Astrocyte (in vitro differentiated cells and primary cell): Measurements from ENCODE around the gene CIDEC. TPM values are rescaled to one million over a fixed set of nuclear protein-coding genes. Genes with fewer than 3 reads are reported as not detected.

ENCODE experiments used
- DNase-seq: peaks from one replicate; pipeline ENCODE4 v3.0.0-alpha.2; 2010; ENCODE audit warnings: low read depth
- FAIRE-seq: peaks from 2 replicates; lab custom pipeline; 2011; peaks lifted over from hg19 to GRCh38; lab: Jason Lieb, UNC
- H2AFZ ChIP-seq: 2 replicates; pipeline ENCODE4 v1.6.0; 2012; ENCODE audit warnings: low read depth, low read length, inconsistent platforms
- H3K27ac ChIP-seq: 2 replicates; pipeline ENCODE4 v1.5.1; 2011; ENCODE audit warnings: low read depth, low read length, inconsistent platforms
- H3K27me3 ChIP-seq: 2 replicates; pipeline ENCODE4 v1.6.0; 2011; ENCODE audit warnings: low read length, inconsistent platforms; ENCODE audit not compliant: insufficient read depth
- H3K36me3 ChIP-seq: 2 replicates; pipeline ENCODE4 v1.5.1; 2011; ENCODE audit warnings: low read length, inconsistent platforms; ENCODE audit not compliant: insufficient read depth
- H3K4me1 ChIP-seq: 2 replicates; pipeline ENCODE4 v1.5.1; 2011; ENCODE audit warnings: low read length, inconsistent platforms; ENCODE audit not compliant: insufficient read depth
- H3K4me2 ChIP-seq: 2 replicates; pipeline ENCODE4 v1.6.0; 2012; ENCODE audit warnings: low read length, inconsistent platforms
- H3K4me3 ChIP-seq: 2 replicates; pipeline ENCODE4 v1.5.1; 2011; ENCODE audit warnings: low read depth, mild to moderate bottlenecking, low read length, inconsistent platforms; ENCODE audit not compliant: insufficient read depth
- H3K79me2 ChIP-seq: 2 replicates; pipeline ENCODE4 v1.6.0; 2012; ENCODE audit warnings: mild to moderate bottlenecking, low read length, inconsistent platforms; ENCODE audit not compliant: insufficient read depth
- H3K9ac ChIP-seq: 2 replicates; pipeline ENCODE4 v1.6.0; 2012; ENCODE audit warnings: mild to moderate bottlenecking, low read length, inconsistent platforms
- H3K9me3 ChIP-seq: 2 replicates; pipeline ENCODE4 v1.5.1; 2012; ENCODE audit warnings: low read depth, mild to moderate bottlenecking, low read length, inconsistent platforms; ENCODE audit not compliant: insufficient read depth
- H4K20me1 ChIP-seq: 2 replicates; pipeline ENCODE4 v1.6.0; 2012; ENCODE audit warnings: low read length, inconsistent platforms; ENCODE audit not compliant: insufficient read depth
- H3K27ac Mint-ChIP-seq: one replicate; pipeline ENCODE4 v1.8.0; 2021; ENCODE audit warnings: mild to moderate bottlenecking, mixed read lengths; ENCODE audit not compliant: unreplicated experiment
- H3K27me3 Mint-ChIP-seq: one replicate; pipeline ENCODE4 v1.8.0; 2021; ENCODE audit warnings: low read depth, mixed read lengths; ENCODE audit not compliant: unreplicated experiment
- H3K36me3 Mint-ChIP-seq: one replicate; pipeline ENCODE4 v1.8.0; 2021; ENCODE audit warnings: low read depth, mixed read lengths; ENCODE audit not compliant: unreplicated experiment
- H3K4me1 Mint-ChIP-seq: one replicate; pipeline ENCODE4 v1.8.0; 2021; ENCODE audit warnings: low read depth, mixed read lengths; ENCODE audit not compliant: unreplicated experiment
- H3K4me3 Mint-ChIP-seq: one replicate; pipeline ENCODE4 v1.8.0; 2021; ENCODE audit warnings: mild to moderate bottlenecking, moderate library complexity, mixed read lengths; ENCODE audit not compliant: unreplicated experiment
- H3K9me3 Mint-ChIP-seq: one replicate; pipeline ENCODE4 v1.8.0; 2021; ENCODE audit warnings: mild to moderate bottlenecking, mixed read lengths; ENCODE audit not compliant: unreplicated experiment
- EZH2 ChIP-seq: IDR thresholded peaks from 2 replicates; pipeline ENCODE4 v1.6.1; 2012; ENCODE audit warnings: mild to moderate bottlenecking, low read length, inconsistent platforms; ENCODE audit not compliant: insufficient read depth
- total RNA-seq: library from RNA; stranded (reverse); gene quantifications from 2 replicates; pipeline ENCODE4 v1.2.1, GENCODE V29; 2021
- TF ChIP-seq, protein P1 (sequence below): IDR thresholded peaks from 2 replicates; pipeline ENCODE4 v1.5.1; 2011; ENCODE audit warnings: low read depth, mild to moderate bottlenecking, inconsistent platforms, low read length, moderate library complexity; ENCODE audit not compliant: insufficient read depth

The CIDEC gene
- total RNA-seq, 1 donor from 2014 or later, result not detected

GRCh38 chr3:9906480-9906879, 26.4 kb upstream of the CIDEC start:
- no peak overlapping the region for H3K4me3 Mint-ChIP-seq
- no peaks in the 10 kb centered on the region for H3K27me3 Mint-ChIP-seq
- Histone ChIP-seq H3K79me2 (no peaks in the 10 kb centered on the region), H3K27ac (no peak overlapping the region), H3K9me3 (no peaks in the 10 kb centered on the region), H3K4me3 (no peak overlapping the region), H3K27me3 (no peaks in the 10 kb centered on the region), H3K36me3 (no peaks in the 10 kb centered on the region), H3K9ac (no peak overlapping the region), H2AFZ (no peak overlapping the region), H3K4me1 (peaks cover 16% of the 10 kb centered on the region), H3K4me2 (no peak overlapping the region), H4K20me1 (no peaks in the 10 kb centered on the region)
- peaks cover 4% of the 10 kb centered on the region for H3K36me3 Mint-ChIP-seq
- peaks cover 1% of the 10 kb centered on the region for H3K9me3 Mint-ChIP-seq
- H3K27ac Mint-ChIP-seq, result no peak overlapping the region
- no peak for TF ChIP-seq EZH2
- TF ChIP-seq, protein P1, sequence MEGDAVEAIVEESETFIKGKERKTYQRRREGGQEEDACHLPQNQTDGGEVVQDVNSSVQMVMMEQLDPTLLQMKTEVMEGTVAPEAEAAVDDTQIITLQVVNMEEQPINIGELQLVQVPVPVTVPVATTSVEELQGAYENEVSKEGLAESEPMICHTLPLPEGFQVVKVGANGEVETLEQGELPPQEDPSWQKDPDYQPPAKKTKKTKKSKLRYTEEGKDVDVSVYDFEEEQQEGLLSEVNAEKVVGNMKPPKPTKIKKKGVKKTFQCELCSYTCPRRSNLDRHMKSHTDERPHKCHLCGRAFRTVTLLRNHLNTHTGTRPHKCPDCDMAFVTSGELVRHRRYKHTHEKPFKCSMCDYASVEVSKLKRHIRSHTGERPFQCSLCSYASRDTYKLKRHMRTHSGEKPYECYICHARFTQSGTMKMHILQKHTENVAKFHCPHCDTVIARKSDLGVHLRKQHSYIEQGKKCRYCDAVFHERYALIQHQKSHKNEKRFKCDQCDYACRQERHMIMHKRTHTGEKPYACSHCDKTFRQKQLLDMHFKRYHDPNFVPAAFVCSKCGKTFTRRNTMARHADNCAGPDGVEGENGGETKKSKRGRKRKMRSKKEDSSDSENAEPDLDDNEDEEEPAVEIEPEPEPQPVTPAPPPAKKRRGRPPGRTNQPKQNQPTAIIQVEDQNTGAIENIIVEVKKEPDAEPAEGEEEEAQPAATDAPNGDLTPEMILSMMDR, result no peak
- DNase-seq, result no peak
- H3K4me1 Mint-ChIP-seq, result peaks cover 23% of the 10 kb centered on the region
- no peak for FAIRE-seq

GRCh38 chr3:9903904-9904303, 23.9 kb upstream of the CIDEC start:
- no peak overlapping the region for H3K27ac ChIP-seq

GRCh38 chr3:9903238-9903624, 23.2 kb upstream of the CIDEC start:
- DNase-seq (no peak), FAIRE-seq (no peak)
- Histone ChIP-seq H4K20me1 (peaks cover 9% of the 10 kb centered on the region), H2AFZ (peak overlapping the region; percentile 58), H3K27ac (peak overlapping the region; percentile 11), H3K36me3 (no peaks in the 10 kb centered on the region), H3K4me1 (peaks cover 16% of the 10 kb centered on the region), H3K9ac (peak overlapping the region; percentile 63), H3K4me2 (peak overlapping the region; percentile 83), H3K27me3 (no peaks in the 10 kb centered on the region), H3K4me3 (no peak overlapping the region), H3K79me2 (no peaks in the 10 kb centered on the region), H3K9me3 (no peaks in the 10 kb centered on the region)
- peak overlapping the region; percentile 10 for H3K4me3 Mint-ChIP-seq
- H3K36me3 Mint-ChIP-seq, result no peaks in the 10 kb centered on the region
- no peaks in the 10 kb centered on the region for H3K9me3 Mint-ChIP-seq
- H3K27me3 Mint-ChIP-seq, result no peaks in the 10 kb centered on the region
- H3K27ac Mint-ChIP-seq, result peak overlapping the region; percentile 79
- peaks cover 27% of the 10 kb centered on the region for H3K4me1 Mint-ChIP-seq
- TF ChIP-seq, protein P1, result no peak
- TF ChIP-seq EZH2, result no peak

More at GRCh38 chr3:9903904-9904303, 23.9 kb upstream of the CIDEC start:
- Mint-ChIP-seq H3K27ac (peak overlapping the region; percentile 79), H3K27me3 (no peaks in the 10 kb centered on the region), H3K9me3 (no peaks in the 10 kb centered on the region), H3K4me3 (no peak overlapping the region), H3K36me3 (no peaks in the 10 kb centered on the region), H3K4me1 (peaks cover 23% of the 10 kb centered on the region)
- H3K4me2 ChIP-seq, result peak overlapping the region; percentile 83
- no peak for FAIRE-seq
- H3K9me3 ChIP-seq, result no peaks in the 10 kb centered on the region
- H3K4me1 ChIP-seq, result peaks cover 16% of the 10 kb centered on the region
- TF ChIP-seq EZH2, result no peak
- TF ChIP-seq, protein P1, result no peak
- no peak overlapping the region for H2AFZ ChIP-seq
- H3K9ac ChIP-seq, result no peak overlapping the region
- H3K36me3 ChIP-seq, result no peaks in the 10 kb centered on the region
- no peak for DNase-seq
- H3K27me3 ChIP-seq, result no peaks in the 10 kb centered on the region
- no peaks in the 10 kb centered on the region for H3K79me2 ChIP-seq
- no peak overlapping the region for H3K4me3 ChIP-seq
- H4K20me1 ChIP-seq, result peaks cover 3% of the 10 kb centered on the region
